ENCODE data around the gene RBP3. TPM values are rescaled to one million over a fixed set of nuclear protein-coding genes. Genes with fewer than 3 reads are reported as not detected.
"Not testable (repeated sequence)": the region's sequence is repeated elsewhere in the genome, so short reads cannot be mapped to it uniquely, and the experiment has no call there.

The RBP3 gene
- total RNA-seq, 6 experiments from 2014 or later, result not detected

- DNase-seq, result no peak
- Mint-ChIP-seq H3K9me3 (0 out of 2 replicates have a peak, but pooled peaks cover 7% of the 10 kb centered on the region), H3K27ac (no peak overlapping the region), H3K36me3 (ENCODE audit: low read depth) (peaks cover 7% of the 10 kb centered on the region; the same call in 1 of the 2 replicates), H3K27me3 (ENCODE audit: insufficient read depth) (peaks cover 42% of the 10 kb centered on the region), H3K4me1 (ENCODE audit: low read depth) (peaks cover 13% of the 10 kb centered on the region), H3K4me3 (peak overlapping the region; percentile 82)
- TF ChIP-seq CTCF (IDR thresholded peaks at IDR 0.05), result no peak
Measured at GRCh38 chr10:47383261-47384147, 35.3 kb downstream of the RBP3 start.

- Mint-ChIP-seq H3K9me3 (0 out of 2 replicates have a peak, but pooled peaks cover 7% of the 10 kb centered on the region), H3K27ac (peak within 1 kb of the TSS; percentile 48; the same call in 1 of the 2 replicates), H3K4me1 (ENCODE audit: low read depth) (peaks cover 13% of the 10 kb centered on the region), H3K27me3 (ENCODE audit: insufficient read depth) (peaks cover 38% of the 10 kb centered on the region), H3K36me3 (ENCODE audit: low read depth) (peaks cover 7% of the 10 kb centered on the region; the same call in 1 of the 2 replicates), H3K4me3 (peak within 1 kb of the TSS; percentile 89)
- DNase-seq, result peak; percentile 12
- TF ChIP-seq CTCF (IDR thresholded peaks at IDR 0.05), result no peak; the same call in 1 of the 2 replicates
Measured at GRCh38 chr10:47384148-47384921, 36.2 kb downstream of the RBP3 start, which contains the start of gene ZNF488. Gene ZNF488, minus strand, starts transcription at chr10:47384293. Its CDS starts 15,464 bp downstream, at chr10:47368829.

GRCh38 chr10:47386104-47386503, 37.9 kb downstream of the RBP3 start:
- H3K4me3 Mint-ChIP-seq; H3K27ac Mint-ChIP-seq; DNase-seq; H3K9me3 Mint-ChIP-seq; H3K36me3 Mint-ChIP-seq (ENCODE audit: low read depth): not testable (repeated sequence)
- H3K27me3 Mint-ChIP-seq (ENCODE audit: insufficient read depth), result peaks cover 23% of the 10 kb centered on the region
- peaks cover 13% of the 10 kb centered on the region for H3K4me1 Mint-ChIP-seq (ENCODE audit: low read depth)

GRCh38 chr10:47388879-47389278, 40.7 kb downstream of the RBP3 start:
- H3K27me3 Mint-ChIP-seq (ENCODE audit: insufficient read depth), result peaks cover 19% of the 10 kb centered on the region
- DNase-seq, result no peak
- H3K27ac Mint-ChIP-seq, result no peak overlapping the region
- H3K4me1 Mint-ChIP-seq (ENCODE audit: low read depth), result peaks cover 9% of the 10 kb centered on the region
- H3K9me3 Mint-ChIP-seq, result 0 out of 2 replicates have a peak, but pooled peaks cover 7% of the 10 kb centered on the region
- peaks cover 7% of the 10 kb centered on the region; the same call in 1 of the 2 replicates for H3K36me3 Mint-ChIP-seq (ENCODE audit: low read depth)
- no peak overlapping the region for H3K4me3 Mint-ChIP-seq
- no peak for TF ChIP-seq CTCF (IDR thresholded peaks at IDR 0.05)

GRCh38 chr10:47389619-47390018, 41.5 kb downstream of the RBP3 start:
- no peak overlapping the region for H3K27ac Mint-ChIP-seq
- H3K4me1 Mint-ChIP-seq (ENCODE audit: low read depth), result peaks cover 6% of the 10 kb centered on the region
- no peak overlapping the region for H3K4me3 Mint-ChIP-seq
- DNase-seq, result no peak
- H3K9me3 Mint-ChIP-seq, result 0 out of 2 replicates have a peak, but pooled peaks cover 7% of the 10 kb centered on the region
- peaks cover 7% of the 10 kb centered on the region; the same call in 1 of the 2 replicates for H3K36me3 Mint-ChIP-seq (ENCODE audit: low read depth)
- peaks cover 24% of the 10 kb centered on the region for H3K27me3 Mint-ChIP-seq (ENCODE audit: insufficient read depth)
- TF ChIP-seq CTCF (IDR thresholded peaks at IDR 0.05), result no peak
